ENCODE data around the gene BACH1. TPM values are rescaled to one million over a fixed set of nuclear protein-coding genes. Genes with fewer than 3 reads are reported as not detected.
A peak's percentile ranks its signal among the peaks of the same experiment; 100 is the strongest.

Gene BACH1
- total RNA-seq, 1 donor from 2014 or later: 152 TPM

GRCh38 chr21:29297483-29298347, 1.0 kb upstream of the BACH1 start:
- H3K27ac Mint-ChIP-seq: peak overlapping the region; percentile 76
- peak overlapping the region; percentile 71 for H3K4me3 Mint-ChIP-seq
- H3K36me3 Mint-ChIP-seq (ENCODE audit: low read depth): peaks cover 18% of the 10 kb centered on the region
- POLR2A ChIA-PET: interaction anchor here (0.7 to 6.2 kb wide), 18 partner anchors 8 to 207 kb away, joined by 3 to 137 read pairs (median 8); no protein-coding TSS in a partner anchor
- TF ChIP-seq CTCF (IDR thresholded peaks at IDR 0.05): no peak
- no peaks in the 10 kb centered on the region for H3K27me3 Mint-ChIP-seq
- H3K9me3 Mint-ChIP-seq: peaks cover 2% of the 10 kb centered on the region
- CTCF ChIA-PET: interaction anchor here (0.8 to 4.4 kb wide), 8 partner anchors 51 to 210 kb away, joined by 3 to 27 read pairs (median 3); no protein-coding TSS in a partner anchor
- intact Hi-C loops (cut with micrococcal nuclease): loop anchor here (1.0 kb wide), 1 partner anchor 133 kb away; no protein-coding TSS in a partner anchor
- H3K4me1 Mint-ChIP-seq: peaks cover 71% of the 10 kb centered on the region
- ATAC-seq (ENCODE audit: low read depth) (no peak), DNase-seq (no peak)

- intact Hi-C loops (cut with micrococcal nuclease): no loop called here
- DNase-seq (peak; percentile 67), ATAC-seq (ENCODE audit: low read depth) (peak; percentile 26)
- Mint-ChIP-seq H3K4me3 (peak overlapping the region; percentile 97), H3K27me3 (no peaks in the 10 kb centered on the region), H3K36me3 (ENCODE audit: low read depth) (peaks cover 26% of the 10 kb centered on the region), H3K9me3 (peaks cover 2% of the 10 kb centered on the region), H3K27ac (peak overlapping the region; percentile 99), H3K4me1 (peaks cover 73% of the 10 kb centered on the region)
- CTCF ChIA-PET: interaction anchor here (1.0 to 4.4 kb wide), 6 partner anchors 49 to 135 kb away, joined by 3 to 27 read pairs (median 6); no protein-coding TSS in a partner anchor
- POLR2A ChIA-PET: interaction anchor here (0.6 to 6.2 kb wide), 37 partner anchors 10 to 297 kb away, joined by 3 to 137 read pairs (median 6); partner anchors contain the start of genes CCT8 and USP16
- no peak for TF ChIP-seq CTCF (IDR thresholded peaks at IDR 0.05)
Measured at GRCh38 chr21:29299046-29299915, 559 bp downstream of the BACH1 start.

- H3K36me3 Mint-ChIP-seq (ENCODE audit: low read depth): peaks cover 26% of the 10 kb centered on the region
- peak; percentile 66 for ATAC-seq (ENCODE audit: low read depth)
- CTCF ChIA-PET: interaction anchor here (0.9 to 4.4 kb wide), 11 partner anchors 18 to 212 kb away, joined by 3 to 27 read pairs (median 4); no protein-coding TSS in a partner anchor
Measured at GRCh38 chr21:29299916-29300806, 1.4 kb downstream of the BACH1 start.

More at GRCh38 chr21:29299916-29300806, 1.4 kb downstream of the BACH1 start:
- TF ChIP-seq CTCF (IDR thresholded peaks at IDR 0.05): no peak
- intact Hi-C loops (cut with micrococcal nuclease): loop anchor here (1.0 to 2.0 kb wide), 15 partner anchors 8 to 415 kb away; partner anchors contain the start of genes CCT8, LTN1 and USP16
- POLR2A ChIA-PET: interaction anchor here (0.7 to 6.2 kb wide), 45 partner anchors 10 to 339 kb away, joined by 3 to 137 read pairs (median 5); partner anchors contain the start of genes CCT8, RWDD2B and USP16
- H3K9me3 Mint-ChIP-seq: no peaks in the 10 kb centered on the region
- peak overlapping the region; percentile 97 for H3K4me3 Mint-ChIP-seq
- peaks cover 72% of the 10 kb centered on the region for H3K4me1 Mint-ChIP-seq
- peak; percentile 58 for DNase-seq
- H3K27ac Mint-ChIP-seq: peak overlapping the region; percentile 99
- H3K27me3 Mint-ChIP-seq: no peaks in the 10 kb centered on the region

Data from activated B cell treated with CpG ODN at 0.5 μM for 24 hours (primary cell).